PC-9 (cell line): Measurements from ENCODE around the gene TIMP3.

Experiments
- EZH2 ChIP-seq: fragments of 200-600 bp; sonication (generic); IDR thresholded peaks from 2 replicates; pipeline ENCODE4 v1.8.0; 2017; ENCODE audit warnings: antibody characterized with exemption, low read depth
- TF ChIP-seq, protein P1 (sequence below): fragments of 200-600 bp; sonication (generic); conservative IDR thresholded peaks from 2 replicates; pipeline ENCODE4 v1.6.1; 2017; ENCODE audit warnings: mixed run types, antibody characterized with exemption, mild to moderate bottlenecking, moderate library complexity

DNA sequence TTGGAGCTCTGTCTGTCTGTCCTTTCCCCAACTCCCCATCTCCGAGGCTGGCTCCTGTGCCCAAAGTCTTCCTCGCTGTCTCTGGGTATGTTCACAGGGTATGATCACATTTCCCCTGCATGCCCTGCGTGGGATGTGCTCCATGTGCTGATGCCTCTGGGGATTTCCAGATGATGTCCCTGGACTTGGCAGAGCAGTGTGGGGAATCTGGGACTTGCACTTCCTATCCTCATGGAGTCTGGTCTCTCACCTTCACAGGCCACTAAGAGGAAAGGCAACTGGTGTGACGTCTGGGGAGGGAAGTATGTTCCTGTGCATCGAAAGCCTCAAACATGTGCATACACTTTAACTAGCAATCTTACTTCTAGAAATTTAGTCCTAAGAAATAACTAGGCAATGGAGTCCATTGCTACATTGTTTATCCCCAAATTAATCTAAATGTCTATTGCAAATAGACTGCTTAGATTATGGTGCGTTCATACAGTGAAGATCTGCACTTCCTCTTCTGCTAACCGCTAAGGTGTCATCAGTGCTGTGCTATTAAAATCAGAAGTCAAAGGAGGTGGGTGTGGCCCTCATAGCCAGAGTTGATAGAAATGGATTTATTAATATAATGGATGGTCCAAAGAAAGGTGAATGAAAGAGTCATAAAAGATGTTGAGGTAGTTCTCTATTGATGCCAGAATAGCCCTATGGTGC, 20.8 kb downstream of the TIMP3 start:
- TF ChIP-seq, protein P1, sequence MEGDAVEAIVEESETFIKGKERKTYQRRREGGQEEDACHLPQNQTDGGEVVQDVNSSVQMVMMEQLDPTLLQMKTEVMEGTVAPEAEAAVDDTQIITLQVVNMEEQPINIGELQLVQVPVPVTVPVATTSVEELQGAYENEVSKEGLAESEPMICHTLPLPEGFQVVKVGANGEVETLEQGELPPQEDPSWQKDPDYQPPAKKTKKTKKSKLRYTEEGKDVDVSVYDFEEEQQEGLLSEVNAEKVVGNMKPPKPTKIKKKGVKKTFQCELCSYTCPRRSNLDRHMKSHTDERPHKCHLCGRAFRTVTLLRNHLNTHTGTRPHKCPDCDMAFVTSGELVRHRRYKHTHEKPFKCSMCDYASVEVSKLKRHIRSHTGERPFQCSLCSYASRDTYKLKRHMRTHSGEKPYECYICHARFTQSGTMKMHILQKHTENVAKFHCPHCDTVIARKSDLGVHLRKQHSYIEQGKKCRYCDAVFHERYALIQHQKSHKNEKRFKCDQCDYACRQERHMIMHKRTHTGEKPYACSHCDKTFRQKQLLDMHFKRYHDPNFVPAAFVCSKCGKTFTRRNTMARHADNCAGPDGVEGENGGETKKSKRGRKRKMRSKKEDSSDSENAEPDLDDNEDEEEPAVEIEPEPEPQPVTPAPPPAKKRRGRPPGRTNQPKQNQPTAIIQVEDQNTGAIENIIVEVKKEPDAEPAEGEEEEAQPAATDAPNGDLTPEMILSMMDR: no peak
- no peak for TF ChIP-seq EZH2
